Kidney (tissue), 14 donors: ENCODE results near the gene RHEX. TPM values are rescaled to one million over a fixed set of nuclear protein-coding genes. Genes with fewer than 3 reads are reported as not detected.
A peak's percentile ranks its signal among the peaks of the same experiment; 100 is the strongest.
"Not testable (repeated sequence)": the region's sequence is repeated elsewhere in the genome, so short reads cannot be mapped to it uniquely, and the experiment has no call there.

Source experiments
- DNase-seq, 5 donors: peaks; one replicate each; pipeline ENCODE4 v3.0.0-alpha.2; 2013 to 2020
- FAIRE-seq: peaks from 2 replicates; lab custom pipeline; 2012; peaks lifted over from hg19 to GRCh38; lab: Jason Lieb, UNC
- H3K27ac ChIP-seq, 2 donors: one replicate each; pipeline ENCODE4 v1.7.0; 2013; ENCODE audit warnings: low read depth in 2 of 2, low read length in 2 of 2, inconsistent platforms in 1 of 2
- H3K27me3 ChIP-seq: one replicate; pipeline ENCODE4 v1.7.1; 2013; ENCODE audit warnings: low read length, inconsistent platforms; ENCODE audit not compliant: control insufficient read depth, insufficient read depth
- H3K36me3 ChIP-seq, 3 donors: one replicate each; pipeline versions ENCODE4 v1.7.0 to v1.7.1; 2013; ENCODE audit warnings: low read length in 3 of 3, control low read depth in 1 of 3, inconsistent platforms in 1 of 3; ENCODE audit not compliant: insufficient read depth in 3 of 3, control insufficient read depth in 2 of 3
- H3K4me1 ChIP-seq, 3 donors: one replicate each; pipeline versions ENCODE4 v1.7.0 to v1.7.1; 2013; ENCODE audit warnings: low read length in 3 of 3, inconsistent platforms in 1 of 3, low read depth in 1 of 3; ENCODE audit not compliant: control insufficient read depth in 2 of 3, insufficient read depth in 2 of 3
- H3K4me3 ChIP-seq, 3 donors: one replicate each; pipeline versions ENCODE4 v1.7.0 to v1.8.1; 2013; ENCODE audit warnings: low read length in 3 of 3, control low read depth in 1 of 3, inconsistent platforms in 1 of 3
- H3K9ac ChIP-seq, 3 donors: one replicate each; pipeline versions ENCODE4 v1.7.0 to v1.7.1; 2013; ENCODE audit warnings: low read length in 3 of 3, control low read depth in 1 of 3, inconsistent platforms in 1 of 3
- H3K9me3 ChIP-seq, 3 donors: one replicate each; pipeline versions ENCODE4 v1.7.0 to v1.7.1; 2013; ENCODE audit warnings: low read length in 3 of 3, control low read depth in 1 of 3, inconsistent platforms in 1 of 3; ENCODE audit not compliant: control insufficient read depth in 2 of 3, insufficient read depth in 1 of 3
- CTCF ChIP-seq: IDR thresholded peaks from 3 replicates; pipeline ENCODE4 v1.5.1; 2012; ENCODE audit warnings: mild to moderate bottlenecking, moderate library complexity, borderline replicate concordance; ENCODE audit not compliant: insufficient read depth; ENCODE audit errors: extremely low read depth
- intact Hi-C: fragments of 100-400 bp; cut with DNase I; formaldehyde crosslinking; loops from one replicate; pipeline ENCODE4 v1.11.1; 2022
- polyA plus RNA-seq: library from polyadenylated mRNA; stranded (reverse); fragments of 350-450 nt; fragmentation: Illumina TruSeq; extraction: RNeasy Lipid Tissue Mini Kit (QIAGEN cat#74804); gene quantifications from one replicate; pipeline ENCODE4 v1.2.3, GENCODE V29; 2014; ENCODE audit warnings: low read depth, low replicate concordance; ENCODE audit not compliant: insufficient read depth
- total RNA-seq: library from RNA; stranded (reverse); fragmentation: NEBNext Ultra II Directional; extraction: Animal tissue kit (Norgen Biotek cat#: 25700); gene quantifications from one replicate; pipeline ENCODE4 v1.2.1, GENCODE V29; 2021
- donor health status: control.
- donor health status: control.
- donor health status: control.
- donor health status: control.
- donor health status: control.
- donor health status: DM: yes; HTN: yes; CAD: no.
- donor health status: Normal renal cell carcinoma (clear cell type).

Gene RHEX
- total and polyA plus RNA-seq, 2 donors from 2014 or later, result 10.2 to 39.5 TPM

- Histone ChIP-seq H3K9me3 (no peaks in the 10 kb centered on the region), H3K4me1 (peaks cover 0 to 10% (median 7%) of the 10 kb centered on the region in 3 donors), H3K9ac (no peak overlapping the region)
These were observed 3.7 kb upstream of the RHEX start for GRCh38 chr1:206049293-206049692.

GRCh38 chr1:206049919-206050600 is 2.9 kb upstream of the RHEX start:
- no peak for FAIRE-seq
- no peaks in the 10 kb centered on the region for H3K36me3 ChIP-seq
- no peak for TF ChIP-seq CTCF

More at GRCh38 chr1:206049293-206049692, 3.7 kb upstream of the RHEX start:
- no peak for TF ChIP-seq CTCF
- Histone ChIP-seq H3K4me3 (no peak overlapping the region), H3K27ac (no peak overlapping the region), H3K36me3 (no peaks in the 10 kb centered on the region), H3K27me3 (no peaks in the 10 kb centered on the region)
- FAIRE-seq (no peak), DNase-seq (no peak)
- intact Hi-C loops, result no loop called here

GRCh38 chr1:206050655-206051235 is 2.2 kb upstream of the RHEX start:
- TF ChIP-seq CTCF, result no peak
- Histone ChIP-seq H3K36me3 (no peaks in the 10 kb centered on the region), H3K9me3 (no peaks in the 10 kb centered on the region), H3K27ac (no peak overlapping the region), H3K27me3 (no peaks in the 10 kb centered on the region), H3K4me1 (peaks cover 0 to 10% (median 7%) of the 10 kb centered on the region in 3 donors), H3K4me3 (no peak overlapping the region), H3K9ac (no peak overlapping the region)
- no peak for FAIRE-seq
- peak in 2 of 5 donors; percentile 38 to 81 for DNase-seq
- intact Hi-C loops, result no loop called here

More at GRCh38 chr1:206049919-206050600, 2.9 kb upstream of the RHEX start:
- intact Hi-C loops, result no loop called here
- Histone ChIP-seq H3K27ac (no peak overlapping the region), H3K9me3 (no peaks in the 10 kb centered on the region), H3K9ac (no peak overlapping the region), H3K27me3 (no peaks in the 10 kb centered on the region), H3K4me1 (peaks cover 0 to 10% (median 7%) of the 10 kb centered on the region in 3 donors), H3K4me3 (no peak overlapping the region)
- DNase-seq, result no peak

- H3K27me3 ChIP-seq, H3K4me1 ChIP-seq, intact Hi-C loops: not testable (repeated sequence)
These were observed 625 bp upstream of the RHEX start for GRCh38 chr1:206052231-206052865.

GRCh38 chr1:206053616-206054015 is 643 bp downstream of the RHEX start:
- H3K36me3 ChIP-seq, H3K4me1 ChIP-seq, DNase-seq, FAIRE-seq, H3K27me3 ChIP-seq, intact Hi-C loops, H3K9me3 ChIP-seq: not testable (repeated sequence)
- Histone ChIP-seq H3K27ac (peak overlapping the region; percentile 82 to 85), H3K9ac (peak overlapping the region in 1 of 3 donors; percentile 47), H3K4me3 (peak overlapping the region; percentile 40 to 71 (median 67))

More at GRCh38 chr1:206052231-206052865, 625 bp upstream of the RHEX start:
- not testable (repeated sequence) for H3K36me3 ChIP-seq, FAIRE-seq, H3K9me3 ChIP-seq, H3K9ac ChIP-seq, DNase-seq
- peak overlapping the region; percentile 30 to 59 for H3K27ac ChIP-seq
- H3K4me3 ChIP-seq, result peak overlapping the region in 1 of 3 donors; percentile 67
